HepG2 (cell line): ENCODE results near the gene FRMD1. TPM values are rescaled to one million over a fixed set of nuclear protein-coding genes. Genes with fewer than 3 reads are reported as not detected.

Experiments
- DNMT3B ChIP-seq: conservative IDR thresholded peaks from 2 replicates; pipeline ENCODE4 v1.6.1; 2016; ENCODE audit warnings: missing biosample characterization, control low read depth
- DZIP1 ChIP-seq: sonication (generic); formaldehyde crosslinking; IDR thresholded peaks from 2 replicates; pipeline ENCODE4 v1.5.0; 2020; ENCODE audit warnings: mild to moderate bottlenecking, missing genetic modification reagents
- GABPB1 ChIP-seq: IDR thresholded peaks from 2 replicates; pipeline ENCODE4 v1.6.1; 2016; ENCODE audit warnings: mild to moderate bottlenecking, missing genetic modification reagents, moderate library complexity, missing compliant biosample characterization
- KDM3A ChIP-seq: IDR thresholded peaks from 2 replicates; pipeline ENCODE4 v1.6.1; 2018; ENCODE audit warnings: low read depth, missing compliant biosample characterization
- MAFF ChIP-seq: IDR thresholded peaks from 2 replicates; pipeline ENCODE4 v1.6.1; 2011; ENCODE audit warnings: low read depth, low read length, improper control_type of control experiment
- MTA3 ChIP-seq: sonication (generic); formaldehyde crosslinking; IDR thresholded peaks from 2 replicates; pipeline ENCODE4 v1.4.0; 2020; ENCODE audit warnings: missing genetic modification reagents
- MTF2 ChIP-seq: sonication (generic); formaldehyde crosslinking; IDR thresholded peaks from 2 replicates; pipeline ENCODE4 v1.5.0; 2020; ENCODE audit warnings: missing genetic modification reagents, borderline replicate concordance
- NFIB ChIP-seq: sonication (generic); formaldehyde crosslinking; IDR thresholded peaks from 2 replicates; pipeline ENCODE4 v1.9.0; 2021; ENCODE audit warnings: missing genetic modification reagents, mild to moderate bottlenecking, borderline replicate concordance
- RARA ChIP-seq: IDR thresholded peaks from 2 replicates; pipeline ENCODE4 v1.6.1; 2016; ENCODE audit warnings: missing genetic modification reagents, missing compliant biosample characterization
- TAF1 ChIP-seq: sonication (generic); formaldehyde crosslinking; IDR thresholded peaks from 2 replicates; pipeline ENCODE4 v1.4.0; 2020; ENCODE audit warnings: missing genetic modification reagents
- ZFP36 ChIP-seq: fragments of 150-350 bp; IDR thresholded peaks from 2 replicates; pipeline ENCODE4 v1.6.1; 2018; ENCODE audit warnings: borderline replicate concordance, low read length, low read depth; ENCODE audit not compliant: partially characterized antibody
- ZFP62 ChIP-seq: sonication (generic); formaldehyde crosslinking; IDR thresholded peaks from 2 replicates; pipeline ENCODE4 v1.4.0; 2020; ENCODE audit warnings: missing genetic modification reagents
- ZNF382 ChIP-seq: sonication (generic); formaldehyde crosslinking; IDR thresholded peaks from 2 replicates; pipeline ENCODE4 v1.5.0; 2020; ENCODE audit warnings: missing genetic modification reagents, mild to moderate bottlenecking, borderline replicate concordance
- ZNF430 ChIP-seq: sonication (generic); formaldehyde crosslinking; IDR thresholded peaks from 2 replicates; pipeline ENCODE4 v1.9.0; 2021; ENCODE audit warnings: mild to moderate bottlenecking, missing genetic modification reagents
- polyA plus RNA-seq, 8 experiments: library from polyadenylated mRNA; depleted of rRNA in 3 of 8; stranded (reverse) in 7 of 8; unstranded in 1 of 8; fragments of >200 nt; fragmentation: Illumina TruSeq in 4 of 8; extraction: Trizol in 4 of 8; gene quantifications; 2 replicates each; pipeline versions ENCODE4 v1.2.1 to v1.2.3, GENCODE V29; 2011 to 2016; ENCODE audit warnings: low read depth in 4 of 8, missing spikeins in 1 of 8, mixed read lengths in 1 of 8; ENCODE audit not compliant: insufficient read depth in 1 of 8
- total RNA-seq, 5 experiments: library from RNA; depleted of rRNA; stranded (reverse); fragments of >200 nt; fragmentation: Illumina TruSeq; extraction: Trizol; gene quantifications; 2 replicates each; pipeline ENCODE4 v1.2.3, GENCODE V29; 2016; ENCODE audit warnings: low read depth in 1 of 5
- TF ChIP-seq, protein P1 (sequence below): sonication (generic); formaldehyde crosslinking; IDR thresholded peaks from one replicate; pipeline ENCODE4 v1.5.1; 2020; ENCODE audit warnings: mild to moderate bottlenecking, missing genetic modification reagents; ENCODE audit errors: not compliant biosample characterization
- TF ChIP-seq, protein P2 (sequence below): sonication (generic); formaldehyde crosslinking; IDR thresholded peaks from 2 replicates; pipeline ENCODE4 v1.4.0; 2020; ENCODE audit warnings: missing genetic modification reagents

FRMD1 gene
- total and polyA plus RNA-seq, 2 of the 13 experiments (the other 11 are each of a cell fraction or from before 2014, with no cell fraction given) = 0.01 TPM; not detected in 1

- TF ChIP-seq, protein P1, sequence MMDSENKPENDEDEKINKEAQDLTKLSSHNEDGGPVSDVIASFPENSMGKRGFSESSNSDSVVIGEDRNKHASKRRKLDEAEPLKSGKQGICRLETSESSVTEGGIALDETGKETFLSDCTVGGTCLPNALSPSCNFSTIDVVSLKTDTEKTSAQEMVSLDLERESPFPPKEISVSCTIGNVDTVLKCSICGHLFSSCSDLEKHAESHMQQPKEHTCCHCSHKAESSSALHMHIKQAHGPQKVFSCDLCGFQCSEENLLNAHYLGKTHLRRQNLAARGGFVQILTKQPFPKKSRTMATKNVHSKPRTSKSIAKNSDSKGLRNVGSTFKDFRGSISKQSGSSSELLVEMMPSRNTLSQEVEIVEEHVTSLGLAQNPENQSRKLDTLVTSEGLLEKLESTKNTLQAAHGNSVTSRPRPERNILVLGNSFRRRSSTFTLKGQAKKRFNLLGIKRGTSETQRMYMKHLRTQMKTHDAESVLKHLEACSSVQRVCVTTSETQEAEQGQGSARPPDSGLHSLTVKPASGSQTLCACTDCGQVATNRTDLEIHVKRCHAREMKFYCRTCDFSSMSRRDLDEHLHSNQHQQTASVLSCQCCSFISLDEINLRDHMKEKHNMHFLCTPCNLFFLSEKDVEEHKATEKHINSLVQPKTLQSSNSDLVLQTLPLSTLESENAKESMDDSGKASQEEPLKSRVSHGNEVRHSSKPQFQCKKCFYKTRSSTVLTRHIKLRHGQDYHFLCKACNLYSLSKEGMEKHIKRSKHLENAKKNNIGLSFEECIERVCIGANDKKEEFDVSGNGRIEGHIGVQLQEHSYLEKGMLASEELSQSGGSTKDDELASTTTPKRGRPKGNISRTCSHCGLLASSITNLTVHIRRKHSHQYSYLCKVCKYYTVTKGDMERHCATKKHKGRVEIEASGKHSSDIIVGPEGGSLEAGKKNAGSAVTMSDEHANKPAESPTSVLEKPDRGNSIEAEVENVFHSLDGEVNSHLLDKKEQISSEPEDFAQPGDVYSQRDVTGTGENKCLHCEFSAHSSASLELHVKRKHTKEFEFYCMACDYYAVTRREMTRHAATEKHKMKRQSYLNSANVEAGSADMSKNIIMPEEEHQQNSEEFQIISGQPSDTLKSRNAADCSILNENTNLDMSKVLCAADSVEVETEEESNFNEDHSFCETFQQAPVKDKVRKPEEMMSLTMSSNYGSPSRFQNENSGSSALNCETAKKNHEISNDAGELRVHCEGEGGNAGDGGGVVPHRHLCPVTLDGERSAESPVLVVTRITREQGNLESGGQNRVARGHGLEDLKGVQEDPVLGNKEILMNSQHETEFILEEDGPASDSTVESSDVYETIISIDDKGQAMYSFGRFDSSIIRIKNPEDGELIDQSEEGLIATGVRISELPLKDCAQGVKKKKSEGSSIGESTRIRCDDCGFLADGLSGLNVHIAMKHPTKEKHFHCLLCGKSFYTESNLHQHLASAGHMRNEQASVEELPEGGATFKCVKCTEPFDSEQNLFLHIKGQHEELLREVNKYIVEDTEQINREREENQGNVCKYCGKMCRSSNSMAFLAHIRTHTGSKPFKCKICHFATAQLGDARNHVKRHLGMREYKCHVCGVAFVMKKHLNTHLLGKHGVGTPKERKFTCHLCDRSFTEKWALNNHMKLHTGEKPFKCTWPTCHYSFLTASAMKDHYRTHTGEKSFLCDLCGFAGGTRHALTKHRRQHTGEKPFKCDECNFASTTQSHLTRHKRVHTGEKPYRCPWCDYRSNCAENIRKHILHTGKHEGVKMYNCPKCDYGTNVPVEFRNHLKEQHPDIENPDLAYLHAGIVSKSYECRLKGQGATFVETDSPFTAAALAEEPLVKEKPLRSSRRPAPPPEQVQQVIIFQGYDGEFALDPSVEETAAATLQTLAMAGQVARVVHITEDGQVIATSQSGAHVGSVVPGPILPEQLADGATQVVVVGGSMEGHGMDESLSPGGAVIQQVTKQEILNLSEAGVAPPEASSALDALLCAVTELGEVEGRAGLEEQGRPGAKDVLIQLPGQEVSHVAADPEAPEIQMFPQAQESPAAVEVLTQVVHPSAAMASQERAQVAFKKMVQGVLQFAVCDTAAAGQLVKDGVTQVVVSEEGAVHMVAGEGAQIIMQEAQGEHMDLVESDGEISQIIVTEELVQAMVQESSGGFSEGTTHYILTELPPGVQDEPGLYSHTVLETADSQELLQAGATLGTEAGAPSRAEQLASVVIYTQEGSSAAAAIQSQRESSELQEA = no peak
- no peak for TF ChIP-seq ZFP62
- 0 out of 2 replicates have a peak, but pooled peaks have one; percentile 15 for TF ChIP-seq GABPB1 (CRISPR knock-in tag)
- no peak for TF ChIP-seq DZIP1 (CRISPR knock-in tag)
- TF ChIP-seq ZFP36 = no peak
- TF ChIP-seq RARA = peak; percentile 81
- TF ChIP-seq MTA3 (CRISPR knock-in tag) = no peak
- TF ChIP-seq, protein P2, sequence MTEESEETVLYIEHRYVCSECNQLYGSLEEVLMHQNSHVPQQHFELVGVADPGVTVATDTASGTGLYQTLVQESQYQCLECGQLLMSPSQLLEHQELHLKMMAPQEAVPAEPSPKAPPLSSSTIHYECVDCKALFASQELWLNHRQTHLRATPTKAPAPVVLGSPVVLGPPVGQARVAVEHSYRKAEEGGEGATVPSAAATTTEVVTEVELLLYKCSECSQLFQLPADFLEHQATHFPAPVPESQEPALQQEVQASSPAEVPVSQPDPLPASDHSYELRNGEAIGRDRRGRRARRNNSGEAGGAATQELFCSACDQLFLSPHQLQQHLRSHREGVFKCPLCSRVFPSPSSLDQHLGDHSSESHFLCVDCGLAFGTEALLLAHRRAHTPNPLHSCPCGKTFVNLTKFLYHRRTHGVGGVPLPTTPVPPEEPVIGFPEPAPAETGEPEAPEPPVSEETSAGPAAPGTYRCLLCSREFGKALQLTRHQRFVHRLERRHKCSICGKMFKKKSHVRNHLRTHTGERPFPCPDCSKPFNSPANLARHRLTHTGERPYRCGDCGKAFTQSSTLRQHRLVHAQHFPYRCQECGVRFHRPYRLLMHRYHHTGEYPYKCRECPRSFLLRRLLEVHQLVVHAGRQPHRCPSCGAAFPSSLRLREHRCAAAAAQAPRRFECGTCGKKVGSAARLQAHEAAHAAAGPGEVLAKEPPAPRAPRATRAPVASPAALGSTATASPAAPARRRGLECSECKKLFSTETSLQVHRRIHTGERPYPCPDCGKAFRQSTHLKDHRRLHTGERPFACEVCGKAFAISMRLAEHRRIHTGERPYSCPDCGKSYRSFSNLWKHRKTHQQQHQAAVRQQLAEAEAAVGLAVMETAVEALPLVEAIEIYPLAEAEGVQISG (CRISPR knock-in tag) = no peak
- 0 out of 2 replicates have a peak, but pooled peaks have one; percentile 40 for TF ChIP-seq MTF2 (CRISPR knock-in tag)
- TF ChIP-seq DNMT3B (CRISPR knock-in tag) = no peak
- no peak for TF ChIP-seq MAFF
- TF ChIP-seq NFIB = no peak
- peak; percentile 12; the same call in 1 of the 2 replicates for TF ChIP-seq TAF1 (CRISPR knock-in tag)
- no peak for TF ChIP-seq KDM3A (CRISPR knock-in tag)
- TF ChIP-seq ZNF382 = no peak
- TF ChIP-seq ZNF430 (CRISPR knock-in tag) = no peak
Observed at GRCh38 chr6:168093071-168093505, 14.1 kb upstream of the FRMD1 start (continued).
